ENCODE data around the gene CD68. TPM values are rescaled to one million over a fixed set of nuclear protein-coding genes. Genes with fewer than 3 reads are reported as not detected.

CD68 gene, protein sequence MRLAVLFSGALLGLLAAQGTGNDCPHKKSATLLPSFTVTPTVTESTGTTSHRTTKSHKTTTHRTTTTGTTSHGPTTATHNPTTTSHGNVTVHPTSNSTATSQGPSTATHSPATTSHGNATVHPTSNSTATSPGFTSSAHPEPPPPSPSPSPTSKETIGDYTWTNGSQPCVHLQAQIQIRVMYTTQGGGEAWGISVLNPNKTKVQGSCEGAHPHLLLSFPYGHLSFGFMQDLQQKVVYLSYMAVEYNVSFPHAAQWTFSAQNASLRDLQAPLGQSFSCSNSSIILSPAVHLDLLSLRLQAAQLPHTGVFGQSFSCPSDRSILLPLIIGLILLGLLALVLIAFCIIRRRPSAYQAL
- total RNA-seq: 10 to 100 TPM; 37.7 to 56.6 TPM

GRCh38 chr17:7579001-7579833, at the start of gene CD68:
TSS of gene CD68 (plus strand) at chr17:7579638. CDS start at chr17:7579678, 40 bp downstream.
- H3K36me3 ChIP-seq: peaks cover 29% of the 10 kb centered on the region
- peak within 1 kb of the TSS; percentile 78 for H3K27ac ChIP-seq
- TF ChIP-seq, protein P1, sequence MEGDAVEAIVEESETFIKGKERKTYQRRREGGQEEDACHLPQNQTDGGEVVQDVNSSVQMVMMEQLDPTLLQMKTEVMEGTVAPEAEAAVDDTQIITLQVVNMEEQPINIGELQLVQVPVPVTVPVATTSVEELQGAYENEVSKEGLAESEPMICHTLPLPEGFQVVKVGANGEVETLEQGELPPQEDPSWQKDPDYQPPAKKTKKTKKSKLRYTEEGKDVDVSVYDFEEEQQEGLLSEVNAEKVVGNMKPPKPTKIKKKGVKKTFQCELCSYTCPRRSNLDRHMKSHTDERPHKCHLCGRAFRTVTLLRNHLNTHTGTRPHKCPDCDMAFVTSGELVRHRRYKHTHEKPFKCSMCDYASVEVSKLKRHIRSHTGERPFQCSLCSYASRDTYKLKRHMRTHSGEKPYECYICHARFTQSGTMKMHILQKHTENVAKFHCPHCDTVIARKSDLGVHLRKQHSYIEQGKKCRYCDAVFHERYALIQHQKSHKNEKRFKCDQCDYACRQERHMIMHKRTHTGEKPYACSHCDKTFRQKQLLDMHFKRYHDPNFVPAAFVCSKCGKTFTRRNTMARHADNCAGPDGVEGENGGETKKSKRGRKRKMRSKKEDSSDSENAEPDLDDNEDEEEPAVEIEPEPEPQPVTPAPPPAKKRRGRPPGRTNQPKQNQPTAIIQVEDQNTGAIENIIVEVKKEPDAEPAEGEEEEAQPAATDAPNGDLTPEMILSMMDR (IDR thresholded peaks at IDR 0.05): no peak
- peak within 1 kb of the TSS; percentile 48 to 85 for H3K9ac ChIP-seq (ENCODE audit: low read depth in 2 of 2, low read length in 2 of 2)
- DNase-seq: peak; percentile 80
- no peaks in the 10 kb centered on the region for H3K9me3 ChIP-seq
- peaks cover 15% of the 10 kb centered on the region for H3K4me1 ChIP-seq
- no peaks in the 10 kb centered on the region for H3K27me3 ChIP-seq
- intact Hi-C loops (cut with DNase I): no loop called here
- peak within 1 kb of the TSS; percentile 15 for H3K4me3 ChIP-seq

DNA sequence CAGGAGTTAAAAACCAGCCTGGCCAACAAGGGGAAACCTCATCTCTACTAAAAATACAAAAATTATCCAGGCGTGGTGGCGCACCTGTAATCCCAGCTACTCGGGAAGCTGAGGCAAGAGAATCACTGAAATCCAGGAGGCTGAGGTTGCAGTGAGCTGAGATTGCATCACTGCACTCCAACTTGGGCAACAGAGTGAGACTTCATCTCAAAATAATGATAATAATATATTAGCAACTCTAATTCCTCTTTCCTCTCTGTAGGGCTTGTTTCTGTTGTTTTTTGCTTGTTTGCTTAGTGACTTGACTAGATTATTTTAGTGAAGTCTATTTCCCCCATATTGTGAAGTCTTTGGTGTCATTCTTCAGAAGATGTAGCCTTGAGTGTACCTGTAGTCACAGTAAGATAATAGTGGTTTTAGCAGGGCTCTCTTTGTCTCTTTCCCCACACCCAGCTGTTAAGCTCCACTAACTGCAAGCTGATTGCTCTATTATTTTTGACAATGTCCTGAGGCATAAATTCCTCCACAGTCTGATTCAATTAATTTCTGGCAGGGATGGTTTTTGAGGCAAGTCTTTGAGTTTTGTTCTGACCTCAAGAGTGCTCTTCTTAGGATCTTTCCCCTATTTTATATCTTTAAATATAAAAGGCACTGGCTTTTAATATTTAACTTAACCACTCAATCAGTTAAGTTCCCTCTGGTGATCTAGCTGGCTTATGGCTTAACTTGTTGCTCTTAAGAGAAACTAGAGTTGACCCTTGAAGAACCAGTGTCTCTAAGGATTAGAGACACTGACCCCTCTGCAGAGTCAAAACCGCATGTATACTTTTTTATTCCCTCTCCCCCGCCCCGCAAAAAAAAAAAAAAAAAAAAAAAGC, 49.2 kb upstream of the CD68 start:
- H3K36me3 ChIP-seq: no peaks in the 10 kb centered on the region
- H3K4me3 ChIP-seq: no peak overlapping the region
- H3K27ac ChIP-seq: no peak overlapping the region
- H3K9me3 ChIP-seq: no peaks in the 10 kb centered on the region
- TF ChIP-seq, protein P1 (IDR thresholded peaks at IDR 0.05): no peak
- DNase-seq: no peak
- H3K9ac ChIP-seq (ENCODE audit: low read depth in 2 of 2, low read length in 2 of 2): no peak overlapping the region
- H3K27me3 ChIP-seq: no peaks in the 10 kb centered on the region
- intact Hi-C loops (cut with DNase I): no loop called here
- H3K4me1 ChIP-seq: no peaks in the 10 kb centered on the region

- H3K36me3 ChIP-seq: no peaks in the 10 kb centered on the region
- intact Hi-C loops (cut with DNase I): no loop called here
- no peak overlapping the region for H3K27ac ChIP-seq
- H3K4me1 ChIP-seq: no peaks in the 10 kb centered on the region
- no peaks in the 10 kb centered on the region for H3K27me3 ChIP-seq
- TF ChIP-seq, protein P1 (IDR thresholded peaks at IDR 0.05): no peak
- no peak overlapping the region for H3K9ac ChIP-seq (ENCODE audit: low read depth in 2 of 2, low read length in 2 of 2)
- no peak for DNase-seq
- H3K9me3 ChIP-seq: no peaks in the 10 kb centered on the region
- no peak overlapping the region for H3K4me3 ChIP-seq
Measured at GRCh38 chr17:7538050-7538449, 41.4 kb upstream of the CD68 start.

- no peak for DNase-seq
- Histone ChIP-seq H3K4me3 (no peak overlapping the region), H3K27ac (no peak overlapping the region), H3K36me3 (no peaks in the 10 kb centered on the region), H3K9ac (ENCODE audit: low read depth in 2 of 2, low read length in 2 of 2) (no peak overlapping the region), H3K9me3 (no peaks in the 10 kb centered on the region), H3K27me3 (no peaks in the 10 kb centered on the region), H3K4me1 (no peaks in the 10 kb centered on the region)
- intact Hi-C loops (cut with DNase I): no loop called here
- TF ChIP-seq, protein P1 (IDR thresholded peaks at IDR 0.05): no peak
Measured at GRCh38 chr17:7538891-7539545, 40.4 kb upstream of the CD68 start.
